HTR-8/SVneo (cell line): ENCODE results near the gene PPM1B.
"Not testable (repeated sequence)": the region's sequence is repeated elsewhere in the genome, so short reads cannot be mapped to it uniquely, and the experiment has no call there.

Experiments
- DNase-seq: peaks from one replicate; pipeline ENCODE4 v3.0.0; 2011; ENCODE audit warnings: low spot score, mixed read lengths; ENCODE audit not compliant: insufficient read length
- FAIRE-seq: peaks from 2 replicates; lab custom pipeline; 2011; peaks lifted over from hg19 to GRCh38; lab: Jason Lieb, UNC

Gene PPM1B

GRCh38 chr2:44192646-44193045 is 24.0 kb downstream of the PPM1B start:
- no peak for FAIRE-seq
- no peak for DNase-seq

GRCh38 chr2:44195714-44196113 is 27.0 kb downstream of the PPM1B start:
- DNase-seq (no peak), FAIRE-seq (no peak)

DNA sequence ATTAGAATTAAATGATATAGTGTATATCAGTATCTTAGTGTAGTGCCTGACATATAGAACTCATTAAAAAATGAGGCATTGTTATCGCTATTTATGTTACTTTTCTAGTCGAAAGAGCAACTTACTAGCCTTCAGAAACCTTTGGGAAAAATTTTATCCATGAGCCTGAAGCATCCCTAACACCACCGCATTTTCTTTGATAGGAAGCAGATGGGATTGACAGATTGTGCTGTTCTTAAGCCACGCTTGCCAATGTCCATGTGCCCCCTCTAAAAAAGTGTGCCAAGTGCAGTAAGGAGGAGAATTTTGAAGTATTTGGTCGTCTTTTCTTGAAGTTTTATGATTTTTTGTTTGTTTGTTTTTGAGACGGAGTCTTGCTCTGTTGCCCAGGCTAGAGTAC is 29.1 kb downstream of the PPM1B start:
- FAIRE-seq (no peak), DNase-seq (no peak)

- FAIRE-seq: no peak
- no peak for DNase-seq
Measured at GRCh38 chr2:44200011-44200410, 31.3 kb downstream of the PPM1B start.

GRCh38 chr2:44200759-44201158 is 32.1 kb downstream of the PPM1B start:
- FAIRE-seq: no peak
- no peak for DNase-seq

- peak; percentile 33 for FAIRE-seq
- DNase-seq: no peak
Measured at GRCh38 chr2:44201648-44202165, 33.0 kb downstream of the PPM1B start.

- DNase-seq: no peak
- no peak for FAIRE-seq
Measured at GRCh38 chr2:44203542-44203941, 34.9 kb downstream of the PPM1B start.

- no peak for FAIRE-seq
- DNase-seq: no peak
Measured at GRCh38 chr2:44205169-44205568, 36.5 kb downstream of the PPM1B start.

DNA sequence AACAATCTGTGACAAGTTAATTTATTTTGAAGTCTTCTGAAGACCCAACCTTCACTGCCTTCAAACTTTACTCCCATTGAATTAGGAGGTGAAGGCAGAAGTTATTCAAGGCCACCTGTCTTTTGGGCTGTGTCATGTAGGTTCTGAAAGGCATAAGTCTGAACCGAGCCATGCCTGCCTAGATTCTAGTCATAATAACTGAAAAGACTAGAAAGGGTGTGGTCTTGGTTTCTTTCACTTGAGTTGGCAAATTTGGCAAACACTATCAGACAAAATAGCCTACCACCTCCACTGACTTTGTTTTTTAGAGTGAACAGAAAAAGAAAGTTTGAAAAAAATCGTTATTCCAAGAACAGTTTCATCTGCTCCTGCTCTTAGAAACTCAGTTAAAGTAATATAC is 38.4 kb downstream of the PPM1B start:
- no peak for DNase-seq
- no peak for FAIRE-seq

DNA sequence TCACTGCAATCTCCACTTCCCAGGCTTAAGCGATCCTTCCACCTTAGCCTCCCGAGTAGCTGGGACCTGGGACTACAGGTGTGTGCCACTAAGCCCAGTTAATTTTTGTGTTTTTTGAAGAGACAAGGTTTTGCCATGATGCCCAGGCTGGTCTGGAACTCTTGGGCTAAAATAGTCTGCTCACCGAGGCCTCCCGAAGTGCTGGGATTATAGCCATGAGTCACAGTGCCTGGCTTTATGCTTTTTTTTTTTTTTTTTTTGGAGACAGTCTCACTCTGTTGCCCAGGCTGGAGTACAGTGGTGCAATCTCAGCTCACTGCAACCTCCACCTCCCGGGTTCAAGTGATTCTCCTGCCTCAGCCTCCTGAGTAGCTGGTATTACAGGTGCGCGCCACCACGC is 39.0 kb downstream of the PPM1B start:
- FAIRE-seq, DNase-seq: not testable (repeated sequence)

- FAIRE-seq (no peak), DNase-seq (no peak)
Measured at GRCh38 chr2:44210362-44210761, 41.7 kb downstream of the PPM1B start.

DNA sequence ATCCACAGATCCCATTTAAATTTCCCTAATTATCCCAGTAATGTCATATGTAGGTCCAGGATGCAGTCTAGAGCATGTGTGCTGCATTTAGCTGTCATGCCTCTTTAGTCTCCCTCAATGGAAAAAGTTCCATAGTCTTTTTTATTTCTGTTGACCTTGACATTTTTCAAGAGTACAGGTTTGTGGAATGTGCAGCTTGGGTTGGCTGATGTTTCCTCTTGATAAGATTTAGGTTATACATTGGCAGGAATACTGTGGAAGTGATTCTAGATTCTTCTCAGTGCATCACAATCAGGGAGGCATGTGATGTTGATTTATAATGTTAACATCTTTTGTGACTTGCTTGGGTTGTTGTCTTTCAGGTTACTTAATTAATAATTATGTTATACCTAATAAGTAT is 42.5 kb downstream of the PPM1B start:
- DNase-seq (no peak), FAIRE-seq (no peak)

- no peak for DNase-seq
- no peak for FAIRE-seq
Measured at GRCh38 chr2:44212302-44212701, 43.6 kb downstream of the PPM1B start.

- DNase-seq (no peak), FAIRE-seq (no peak)
Measured at GRCh38 chr2:44215827-44216226, 47.2 kb downstream of the PPM1B start.

DNA sequence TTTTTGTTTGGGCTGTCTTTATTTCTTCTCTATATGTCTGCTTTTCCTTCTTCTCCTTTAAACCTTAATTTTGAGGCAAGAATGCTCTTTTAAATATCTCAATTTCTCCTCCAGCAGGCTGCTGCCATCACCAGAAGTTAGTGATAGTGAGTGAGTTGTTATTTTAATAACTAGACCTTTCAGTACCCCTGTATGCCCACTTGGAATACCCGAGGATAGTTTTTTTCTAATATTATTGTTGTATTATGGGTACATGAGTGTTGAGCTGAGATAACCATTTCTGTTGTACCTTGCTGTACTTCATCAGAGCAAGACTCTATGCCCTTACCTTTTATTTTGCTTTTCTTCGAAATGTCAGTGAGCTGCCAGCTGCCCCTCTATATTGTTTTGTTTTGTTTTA is 50.1 kb downstream of the PPM1B start:
- FAIRE-seq: no peak
- DNase-seq: no peak

- DNase-seq (no peak), FAIRE-seq (no peak)
Measured at GRCh38 chr2:44226753-44227152, 58.1 kb downstream of the PPM1B start.

GRCh38 chr2:44230378-44230777 is 61.7 kb downstream of the PPM1B start:
- no peak for FAIRE-seq

DNA sequence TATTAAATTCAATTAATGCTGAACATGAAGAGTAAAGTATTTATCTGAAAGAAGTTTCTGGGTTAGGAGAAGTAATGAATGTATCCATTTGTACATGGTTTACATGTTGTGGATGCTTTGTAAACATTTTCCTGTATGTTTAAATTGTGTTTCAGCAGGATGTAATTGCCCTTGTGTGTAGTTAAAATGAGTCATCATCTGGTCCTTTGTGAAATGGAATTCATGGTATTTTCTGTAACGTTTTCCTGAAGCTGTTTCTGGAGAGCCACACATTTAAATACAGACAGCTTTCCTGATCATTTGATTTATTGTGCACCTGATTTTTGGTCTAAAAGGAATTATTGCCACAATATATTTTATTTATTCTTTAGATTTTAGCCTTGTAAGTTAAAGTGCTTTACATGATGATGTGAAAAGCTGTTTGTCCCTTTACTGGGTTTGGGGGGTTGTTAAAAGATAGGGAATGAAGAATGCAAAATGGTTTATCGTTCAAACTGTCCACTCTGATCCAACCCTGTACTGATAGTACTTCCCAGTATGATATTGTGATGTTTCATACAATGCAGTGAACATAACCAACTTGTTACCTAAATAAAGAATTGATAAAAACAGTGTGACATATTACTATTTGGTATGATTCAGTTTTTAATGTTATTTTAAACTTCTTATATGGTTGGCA is 64.9 kb downstream of the PPM1B start:
- DNase-seq: peak; percentile 87
- no peak for FAIRE-seq

More at GRCh38 chr2:44230378-44230777, 61.7 kb downstream of the PPM1B start:
- DNase-seq: no peak

DNA sequence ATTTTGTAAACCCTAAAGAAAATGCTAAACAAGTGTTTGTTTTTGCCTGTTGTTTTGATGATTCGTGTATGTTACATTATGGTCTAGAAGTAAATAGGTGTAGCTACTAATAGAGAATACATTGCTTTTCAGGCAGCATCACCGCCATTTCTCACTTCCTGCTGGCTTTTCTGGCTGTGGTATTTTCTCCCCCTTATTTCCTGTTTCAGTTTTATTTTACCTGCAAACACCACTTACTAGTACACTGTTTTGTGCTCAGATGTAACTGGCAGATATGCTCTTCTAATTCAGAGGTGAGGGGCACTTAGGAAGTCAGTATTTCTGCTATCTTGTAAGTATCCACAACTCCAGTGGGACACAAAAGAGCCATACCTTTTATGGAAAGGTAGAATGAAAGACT is 68.5 kb downstream of the PPM1B start:
- FAIRE-seq (no peak), DNase-seq (no peak)

DNA sequence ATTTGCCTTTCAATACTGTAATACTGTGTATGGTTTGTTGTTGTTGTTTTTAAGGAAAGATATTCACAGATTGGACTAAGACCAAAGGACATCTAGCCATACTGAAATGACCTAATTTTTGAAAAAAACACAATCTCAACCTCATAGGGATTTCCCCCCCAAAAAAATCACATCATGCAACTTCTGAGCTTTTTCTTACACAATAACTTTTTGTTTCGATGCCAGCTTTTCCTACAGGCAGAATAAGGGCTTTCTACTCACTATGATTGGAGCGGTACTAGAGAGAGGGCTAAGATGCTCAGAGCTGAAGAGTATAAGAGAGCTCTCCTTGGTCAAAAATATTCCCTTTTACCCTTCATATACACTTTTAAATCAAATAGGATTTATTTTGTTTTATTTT is 74.2 kb downstream of the PPM1B start:
- DNase-seq (no peak), FAIRE-seq (no peak)

DNA sequence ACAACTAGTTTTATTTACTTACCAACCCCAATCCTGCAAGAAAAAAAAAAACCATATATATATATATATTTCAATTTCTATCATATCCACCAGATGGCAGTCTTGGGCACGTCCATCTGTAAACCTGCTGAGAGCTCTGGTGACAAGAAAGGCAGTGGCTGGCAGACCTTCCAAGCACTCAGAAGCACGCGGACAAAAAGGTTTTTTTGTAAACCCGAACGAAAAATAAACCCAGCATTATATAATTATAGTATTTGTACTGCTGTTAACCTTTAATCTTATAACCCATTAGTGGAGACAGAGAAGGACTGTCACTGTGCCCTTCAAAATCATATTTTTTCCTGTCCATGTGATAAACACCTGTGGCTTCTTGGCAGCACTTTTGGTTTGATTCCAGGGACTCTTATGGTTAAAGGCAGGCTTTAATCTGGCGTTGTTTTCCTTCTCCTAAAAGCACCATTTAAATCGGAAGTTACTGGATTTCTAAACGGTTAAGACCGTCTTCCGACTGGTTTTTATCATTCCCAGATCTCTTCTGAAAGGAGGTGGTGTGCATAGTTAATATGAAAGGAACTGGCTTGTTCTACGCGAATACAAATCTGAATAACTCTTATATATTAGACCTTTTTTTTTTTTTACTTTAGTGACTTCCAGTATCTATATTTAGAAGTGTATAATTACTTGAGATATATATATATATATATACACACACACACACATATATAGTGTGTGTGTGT is 75.6 kb downstream of the PPM1B start:
- no peak for FAIRE-seq
- peak; percentile 72 for DNase-seq
